GM18499 (cell line): Measurements from ENCODE around the gene NDUFC1.

Experiments used
- ATAC-seq: cut with Tn5 transposase; IDR thresholded peaks from one replicate; pipeline ENCODE4 v1.9.1; 2021; ENCODE audit warnings: moderate number of reproducible peaks; ENCODE audit not compliant: insufficient read depth, unreplicated experiment

NDUFC1 gene

GRCh38 chr4:139300431-139301112 lies 1.7 kb downstream of the NDUFC1 start:
- ATAC-seq, result peak; percentile 1

DNA sequence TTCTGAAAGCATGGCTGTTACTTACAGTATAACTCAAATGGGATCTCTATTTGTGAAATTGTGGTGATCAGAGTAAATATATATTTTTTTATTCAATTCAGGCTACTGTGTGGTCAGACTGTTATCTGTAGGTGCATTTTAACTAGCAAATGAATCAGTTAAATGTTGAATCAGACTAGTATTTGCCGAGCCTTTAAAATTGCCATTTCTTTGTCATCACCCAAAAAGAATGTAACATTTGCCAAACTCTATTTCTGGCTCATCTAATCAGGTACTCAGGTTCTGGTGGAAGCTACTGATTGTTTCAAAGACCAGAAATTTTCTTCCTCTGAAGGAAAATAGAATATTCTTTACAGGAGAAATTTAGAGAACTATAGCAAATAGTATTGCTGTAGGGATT lies 2.7 kb downstream of the NDUFC1 start:
- ATAC-seq, result no peak

- no peak for ATAC-seq
Measured at GRCh38 chr4:139297001-139297410, 5.3 kb downstream of the NDUFC1 start.

- no peak for ATAC-seq
Measured at GRCh38 chr4:139295942-139296299, 6.4 kb downstream of the NDUFC1 start.

- peak; percentile 82 for ATAC-seq
Measured at GRCh38 chr4:139295206-139295941, 6.9 kb downstream of the NDUFC1 start.

DNA sequence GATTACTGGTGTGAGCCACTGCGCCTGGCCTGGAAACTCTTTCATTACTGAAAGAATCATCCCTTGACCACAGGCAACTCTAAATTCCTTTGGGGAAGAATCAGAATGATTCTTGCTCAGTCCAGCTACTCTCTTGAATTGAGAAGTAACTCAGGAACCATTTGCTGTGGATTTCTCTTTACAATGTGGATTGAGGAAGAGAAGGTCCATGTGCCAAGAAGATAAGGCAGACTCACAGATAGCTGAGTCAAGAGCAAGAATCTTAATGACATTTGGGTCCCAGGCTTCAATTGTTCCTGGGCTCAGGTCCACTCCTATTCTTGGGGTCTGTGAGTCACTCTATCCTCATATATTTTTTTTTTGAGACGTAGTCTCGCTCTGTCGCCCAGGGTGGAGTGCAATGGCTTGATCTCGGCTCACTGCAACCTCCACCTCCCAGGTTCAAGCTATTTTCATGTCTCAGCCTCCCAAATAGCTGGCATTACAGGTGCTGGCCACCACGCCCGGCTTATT lies 16.0 kb downstream of the NDUFC1 start:
- no peak for ATAC-seq

- ATAC-seq, result no peak
Measured at GRCh38 chr4:139282721-139283075, 19.6 kb downstream of the NDUFC1 start.

DNA sequence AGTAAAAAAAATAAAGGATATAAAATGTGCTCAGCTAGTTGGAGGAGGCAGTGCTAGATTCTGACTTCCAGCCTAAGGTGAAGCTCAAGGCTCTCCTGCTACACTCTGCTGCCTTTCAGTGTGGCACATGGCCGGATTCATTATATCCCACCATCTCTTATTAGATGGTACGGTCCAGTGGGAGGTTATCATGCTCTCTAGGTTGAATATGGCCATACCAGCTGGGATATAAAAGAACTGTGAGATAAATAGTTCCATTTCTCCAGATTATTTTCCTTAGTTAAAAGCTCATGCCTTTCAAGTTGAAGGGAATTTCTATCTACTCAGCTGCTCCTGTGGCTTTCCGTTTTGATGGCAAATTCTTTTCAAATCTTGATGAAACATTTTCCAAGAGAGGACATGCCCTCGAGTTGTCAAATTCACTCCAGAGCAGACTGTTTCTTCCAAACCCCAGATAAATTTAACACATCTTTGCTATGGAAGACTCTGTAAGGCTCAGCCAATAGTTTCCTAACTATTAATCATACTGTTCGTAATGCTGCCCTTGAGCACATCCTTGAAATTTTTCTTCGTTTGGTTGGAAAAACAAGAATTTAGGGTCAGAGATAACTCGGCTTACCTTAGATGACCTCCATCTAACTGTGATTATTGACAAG lies 20.1 kb downstream of the NDUFC1 start:
- no peak for ATAC-seq

- ATAC-seq, result no peak
Measured at GRCh38 chr4:139279760-139280620, 22.3 kb downstream of the NDUFC1 start, which contains the start of gene MGARP. MGARP (minus strand) TSS chr4:139280225; CDS start chr4:139280158, 67 bp downstream.

- no peak for ATAC-seq
Measured at GRCh38 chr4:139278912-139279759, 23.1 kb downstream of the NDUFC1 start.

GRCh38 chr4:139278485-139278884 lies 23.8 kb downstream of the NDUFC1 start:
- no peak for ATAC-seq

DNA sequence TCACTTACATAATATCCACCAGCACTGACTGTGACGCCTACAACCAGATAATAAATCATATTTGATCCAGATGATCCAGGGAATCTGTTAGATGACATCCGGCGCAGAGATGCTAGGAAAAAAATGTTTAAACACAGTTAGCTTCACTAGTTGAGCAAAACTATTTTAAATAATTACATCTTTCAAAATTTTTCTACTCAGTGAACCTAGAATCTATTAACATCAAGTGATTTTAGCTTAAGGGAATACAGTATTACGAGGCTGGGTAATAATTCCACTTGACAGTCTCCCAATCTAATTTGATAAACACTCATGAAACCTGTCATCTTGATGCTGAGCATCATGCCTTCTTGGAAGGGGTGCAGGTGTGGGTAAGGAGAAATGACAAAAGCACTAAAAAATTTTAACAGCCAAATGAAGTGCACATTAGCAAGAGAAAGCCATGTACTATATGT lies 27.0 kb downstream of the NDUFC1 start:
- no peak for ATAC-seq

- no peak for ATAC-seq
Measured at GRCh38 chr4:139274790-139275189, 27.5 kb downstream of the NDUFC1 start.

- no peak for ATAC-seq
Measured at GRCh38 chr4:139273835-139274234, 28.4 kb downstream of the NDUFC1 start.

- ATAC-seq, result no peak
Measured at GRCh38 chr4:139267301-139267700, 35.0 kb downstream of the NDUFC1 start.

DNA sequence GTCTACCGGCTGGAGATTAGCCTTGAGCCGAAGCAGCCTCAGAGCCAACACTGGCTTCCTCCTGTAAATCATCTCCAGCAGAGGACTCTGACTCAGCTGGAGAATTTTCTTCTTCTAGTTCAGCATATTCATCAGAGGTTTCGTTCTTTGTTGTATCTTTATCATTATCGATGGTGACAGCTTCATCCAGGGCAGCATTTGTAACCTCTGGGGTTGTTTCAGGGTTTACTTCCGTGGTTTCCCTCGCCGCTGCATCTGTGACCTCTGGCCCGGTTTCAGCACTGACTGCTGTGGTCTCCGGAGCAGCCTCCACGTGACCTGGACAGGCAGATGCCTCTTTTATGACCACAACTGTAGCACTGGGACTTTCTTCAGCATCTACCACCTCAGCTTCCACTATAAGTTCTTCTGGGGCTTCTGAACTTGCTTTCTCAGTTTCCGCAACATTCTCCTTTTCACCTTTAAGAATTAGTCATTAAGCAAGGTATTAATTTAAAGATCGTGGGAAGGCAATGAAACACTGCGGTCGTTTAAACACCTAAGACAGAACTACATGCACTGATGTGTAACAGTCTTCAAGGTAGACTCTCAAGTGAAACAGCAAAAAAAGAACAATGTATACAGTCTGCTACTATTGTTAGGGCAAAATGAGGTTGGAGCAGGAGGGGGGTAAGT lies 35.6 kb downstream of the NDUFC1 start:
- ATAC-seq, result peak; percentile 93

DNA sequence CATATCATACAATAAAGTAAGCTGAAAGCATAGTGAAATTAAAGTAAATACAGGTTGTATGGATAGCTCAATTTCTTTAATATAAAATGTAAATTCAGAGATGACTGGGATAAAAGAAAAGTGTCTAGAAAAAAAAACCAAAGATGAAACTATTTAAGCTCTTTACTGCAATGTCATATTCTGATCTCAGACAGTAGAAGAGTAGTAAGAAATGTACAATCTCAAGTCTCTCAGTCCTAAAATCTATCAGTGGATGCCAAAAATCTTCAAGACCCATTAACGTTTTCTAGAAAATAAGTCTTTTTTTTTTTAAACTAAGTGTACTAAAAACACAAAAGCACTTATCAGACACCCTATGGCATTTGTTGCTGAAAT lies 36.1 kb downstream of the NDUFC1 start:
- no peak for ATAC-seq

GRCh38 chr4:139265654-139266053 lies 36.6 kb downstream of the NDUFC1 start:
- ATAC-seq, result no peak

DNA sequence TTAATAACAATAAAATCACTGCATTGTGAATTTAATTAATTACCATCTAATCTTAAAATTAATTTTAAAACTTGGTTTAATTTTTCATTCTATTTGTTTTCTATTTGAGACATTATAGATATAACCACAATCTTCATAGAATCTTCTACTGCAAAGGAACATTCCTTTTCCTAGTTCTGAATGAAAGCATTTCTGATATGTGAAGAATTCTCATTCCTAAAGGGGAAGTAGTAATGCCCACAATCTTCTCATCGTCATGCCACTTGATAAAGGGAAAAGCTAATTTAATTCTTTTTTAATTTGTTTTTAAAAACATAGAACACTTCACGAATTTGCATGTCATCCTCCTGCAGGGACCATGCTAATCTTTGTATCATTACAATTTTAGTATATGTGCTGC lies 45.9 kb downstream of the NDUFC1 start:
- ATAC-seq, result no peak
